Measurements from ENCODE around the gene HPN.

Gene HPN

DNA sequence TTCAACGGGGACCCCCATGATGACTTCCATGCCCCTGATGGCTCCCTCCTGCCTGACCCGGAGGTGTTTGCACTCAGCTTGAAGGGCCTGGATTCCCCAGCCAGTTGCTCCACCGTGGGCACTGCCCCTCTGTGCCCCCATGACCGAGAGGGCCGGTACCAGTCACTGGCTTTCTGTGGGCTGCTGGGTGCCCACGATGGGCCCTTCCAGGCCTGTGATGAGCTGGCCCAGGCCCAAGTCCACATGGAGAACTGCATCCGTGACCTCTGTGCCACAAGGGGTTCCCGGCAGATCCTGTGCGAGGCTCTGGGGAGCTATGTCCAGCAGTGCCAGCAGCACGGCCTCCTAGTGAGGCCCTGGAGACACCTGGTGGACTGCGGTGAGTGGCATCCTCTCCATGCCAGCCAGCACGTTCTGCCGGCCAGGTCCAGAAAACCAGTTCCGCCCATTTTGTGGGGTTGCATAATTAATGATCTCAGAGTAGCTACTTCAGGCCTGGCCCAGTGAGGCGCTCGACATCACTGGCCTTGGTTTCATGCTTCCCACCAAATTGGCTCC lies 39.2 kb downstream of the HPN start:
- in situ Hi-C loops (cut with MboI; ENCODE audit: low sequenced_read_pairs) = no loop called here

DNA sequence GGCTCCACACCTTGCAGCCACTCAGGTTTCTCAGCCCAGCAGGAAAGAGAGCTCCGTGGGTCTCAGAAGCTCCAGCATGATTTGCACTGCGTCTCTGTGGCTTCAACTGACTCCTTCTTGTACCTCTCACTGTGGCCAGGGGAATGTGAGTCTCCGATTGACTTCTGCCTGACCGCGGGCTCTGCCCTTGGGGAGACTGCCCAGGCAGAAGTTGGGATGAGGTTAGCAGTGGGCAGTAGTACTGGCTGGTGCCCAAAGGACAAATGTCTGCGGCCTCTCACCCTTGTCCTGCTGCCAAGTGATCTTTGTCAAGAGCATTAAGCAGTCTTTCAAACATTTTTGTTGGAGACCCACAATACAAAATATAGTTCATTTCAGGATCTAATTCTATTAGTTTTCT lies 39.7 kb downstream of the HPN start:
- in situ Hi-C loops (cut with MboI; ENCODE audit: low sequenced_read_pairs) = no loop called here

DNA sequence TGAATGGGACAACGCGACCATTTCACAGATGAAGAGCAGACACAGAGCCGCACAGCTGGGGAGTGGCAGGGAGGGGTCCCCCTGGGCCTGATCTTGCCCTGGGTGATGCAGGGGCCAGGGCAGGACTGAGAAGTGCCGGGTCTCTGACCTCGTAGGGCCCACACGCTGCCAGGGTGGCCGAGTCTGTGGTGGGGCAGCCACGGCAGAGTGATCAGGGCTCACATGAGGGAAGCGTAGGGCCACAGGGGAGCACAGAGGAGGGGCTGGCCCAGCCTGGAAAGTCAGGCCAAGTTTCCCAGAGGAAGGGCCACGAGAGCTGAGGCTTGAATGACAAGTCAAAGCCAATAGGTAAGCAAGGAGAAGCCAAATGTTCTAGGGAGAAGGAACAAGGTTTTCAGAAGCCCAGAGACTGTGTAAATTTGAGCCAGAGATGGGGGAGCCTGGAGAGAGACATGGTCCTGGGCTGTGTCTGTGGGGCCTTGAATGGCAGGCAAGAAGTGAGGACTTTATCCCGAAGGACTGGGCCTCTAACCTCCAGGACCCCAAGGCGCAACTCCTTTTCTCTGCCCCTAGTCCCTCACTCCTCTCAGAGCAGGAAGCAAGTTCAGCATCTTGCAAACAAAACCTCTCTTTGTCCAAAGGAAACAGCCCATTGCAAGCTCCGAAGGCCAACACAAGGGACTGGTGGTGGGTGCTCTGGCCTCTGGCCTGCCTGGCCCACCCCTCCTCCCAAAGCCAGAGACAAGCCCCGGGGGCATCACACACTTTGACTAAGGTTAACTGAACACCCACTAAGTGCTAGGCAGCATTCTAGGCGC lies 42.4 kb downstream of the HPN start:
- in situ Hi-C loops (cut with MboI; ENCODE audit: low sequenced_read_pairs) = no loop called here

DNA sequence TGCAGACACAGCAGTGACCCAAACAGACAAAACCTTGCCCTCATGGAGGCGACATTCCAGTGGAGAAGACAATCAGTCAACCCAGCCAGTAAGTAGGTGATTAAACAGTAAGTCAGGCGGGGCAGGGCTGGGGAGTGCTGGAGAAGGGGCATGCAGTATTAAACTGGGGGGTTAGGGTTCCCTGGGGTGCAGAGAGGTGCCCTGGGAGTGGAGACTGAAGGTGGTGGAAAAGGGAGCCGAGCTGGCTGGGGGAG lies 42.9 kb downstream of the HPN start:
- in situ Hi-C loops (cut with MboI; ENCODE audit: low sequenced_read_pairs) = no loop called here

DNA sequence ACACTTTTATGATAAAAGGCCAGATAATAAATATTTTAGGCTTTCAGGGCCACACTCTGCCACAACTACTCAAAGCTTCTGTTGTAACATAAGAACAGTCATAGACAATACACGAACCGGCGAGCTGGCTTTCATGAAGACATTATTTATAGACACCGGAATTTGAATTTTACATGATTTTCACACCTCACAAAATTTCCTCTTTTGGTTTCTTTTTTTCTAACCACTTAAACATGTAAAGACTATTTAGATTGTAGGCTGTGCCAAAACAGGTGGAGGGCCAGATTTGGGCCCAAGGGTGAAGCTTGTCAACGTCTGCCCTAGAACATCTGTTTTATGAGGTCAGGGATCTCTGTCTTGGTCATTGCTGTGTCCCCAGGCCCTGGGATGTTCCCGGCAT lies 44.4 kb downstream of the HPN start:
- in situ Hi-C loops (cut with MboI; ENCODE audit: low sequenced_read_pairs) = no loop called here

DNA sequence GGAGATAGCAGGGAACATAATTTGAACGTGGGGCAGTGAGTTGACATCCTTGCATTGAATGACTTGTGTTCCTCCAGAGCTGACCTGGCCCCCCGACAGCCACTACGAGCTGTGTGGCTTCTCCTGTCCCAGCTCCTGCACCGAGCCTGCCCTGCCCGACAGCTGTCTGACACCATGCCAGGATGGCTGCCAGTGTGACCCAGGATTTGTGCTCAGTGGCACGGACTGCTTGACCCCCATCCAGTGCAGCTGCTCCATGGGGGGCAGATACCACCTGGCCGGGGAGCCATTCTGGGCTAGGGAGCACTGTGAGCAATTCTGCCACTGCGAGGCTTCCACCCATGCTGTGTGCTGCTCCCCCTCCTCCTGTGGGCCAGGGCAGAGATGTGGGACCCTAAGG lies 44.9 kb downstream of the HPN start:
- in situ Hi-C loops (cut with MboI; ENCODE audit: low sequenced_read_pairs) = no loop called here

DNA sequence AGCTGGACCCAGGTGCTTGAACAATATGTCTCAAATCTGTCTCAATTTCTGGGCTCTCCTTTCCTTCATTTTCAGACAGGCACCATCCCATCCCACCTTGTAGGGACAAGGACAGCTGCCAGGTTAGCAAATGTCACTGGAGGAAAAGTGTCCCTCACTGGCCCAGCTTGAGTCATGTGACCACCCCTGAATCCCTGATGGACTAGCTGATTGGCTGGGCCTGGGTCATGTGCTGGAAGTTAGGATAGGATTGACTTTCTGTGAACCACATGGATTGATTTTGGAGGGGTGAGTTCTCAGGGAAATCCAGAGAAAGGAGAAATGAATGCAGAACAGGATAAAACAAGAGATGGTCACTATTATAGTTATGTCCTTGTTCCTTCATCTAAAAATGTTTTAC lies 45.9 kb downstream of the HPN start:
- in situ Hi-C loops (cut with MboI; ENCODE audit: low sequenced_read_pairs) = no loop called here

DNA sequence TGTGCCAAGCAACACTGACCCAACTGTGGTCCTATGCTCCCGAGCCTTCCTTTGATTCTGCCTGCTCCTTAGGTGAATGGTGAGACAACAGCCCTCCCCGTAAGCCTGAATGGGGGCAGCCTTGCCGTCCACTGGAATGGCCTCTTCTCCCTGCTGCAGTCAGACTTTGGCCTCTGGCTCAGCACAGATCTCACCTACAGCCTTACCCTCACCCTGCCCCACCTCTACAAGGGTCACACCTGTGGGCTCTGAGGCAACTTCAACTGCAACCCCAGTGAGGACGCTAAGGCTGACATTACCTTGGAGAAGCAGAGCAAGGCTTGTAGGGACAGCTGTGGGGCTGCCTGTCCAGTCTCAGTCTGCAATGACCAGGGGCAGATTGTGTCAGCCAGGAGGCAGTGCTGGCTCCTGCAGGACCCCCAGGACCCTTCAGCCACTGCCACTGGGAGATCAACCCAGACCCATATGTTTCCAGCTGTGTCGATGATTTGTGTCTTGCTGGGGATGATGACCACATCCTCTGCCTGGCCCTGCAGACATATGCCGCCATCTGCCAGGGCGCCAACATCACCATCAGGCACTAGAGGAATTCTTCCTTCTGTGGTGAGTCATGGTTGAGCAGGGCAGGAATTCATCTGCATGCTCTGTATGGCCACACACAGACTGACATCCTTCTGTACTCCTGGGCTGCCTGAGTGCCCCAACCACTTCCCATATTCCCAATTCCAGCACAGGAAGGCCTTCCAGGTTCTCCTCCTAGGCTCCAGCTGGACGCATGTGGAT lies 46.8 kb downstream of the HPN start:
- in situ Hi-C loops (cut with MboI; ENCODE audit: low sequenced_read_pairs) = no loop called here

DNA sequence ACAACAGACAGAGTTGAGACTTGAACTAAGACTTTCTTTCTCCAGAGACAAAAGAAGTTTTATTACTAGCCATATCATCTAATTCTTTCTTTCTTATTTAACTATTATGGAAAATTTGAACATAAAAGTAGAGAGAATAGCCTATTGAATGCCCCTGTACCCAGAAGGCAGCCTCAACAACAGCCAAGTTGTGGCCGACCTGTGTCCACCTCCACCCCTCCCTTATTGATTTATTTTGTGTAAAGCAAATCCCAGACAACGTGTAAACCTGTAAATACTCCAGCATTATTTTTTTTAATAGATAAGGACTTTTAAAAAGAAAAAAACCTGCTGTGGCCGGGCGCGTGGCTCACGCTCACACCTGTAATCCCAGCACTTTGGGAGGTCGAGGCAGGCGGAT lies 48.0 kb downstream of the HPN start:
- in situ Hi-C loops (cut with MboI; ENCODE audit: low sequenced_read_pairs) = no loop called here

DNA sequence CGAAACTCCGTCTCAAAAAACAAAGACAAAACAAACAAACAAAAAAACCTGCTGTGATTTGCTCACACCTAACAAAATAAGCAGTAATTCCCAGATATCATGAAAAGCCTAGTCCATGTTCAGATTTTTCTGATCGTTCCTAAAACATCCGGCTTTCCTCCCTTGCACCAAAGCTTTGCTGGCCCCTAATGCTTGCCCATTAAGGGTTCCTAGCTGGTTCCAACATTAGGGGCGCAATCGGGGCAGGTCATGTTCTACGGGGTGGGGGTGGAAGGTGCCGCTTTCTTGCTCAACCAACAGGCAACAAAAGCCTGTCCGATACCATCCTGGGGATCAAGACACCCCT lies 48.6 kb downstream of the HPN start:
- in situ Hi-C loops (cut with MboI; ENCODE audit: low sequenced_read_pairs) = no loop called here

DNA sequence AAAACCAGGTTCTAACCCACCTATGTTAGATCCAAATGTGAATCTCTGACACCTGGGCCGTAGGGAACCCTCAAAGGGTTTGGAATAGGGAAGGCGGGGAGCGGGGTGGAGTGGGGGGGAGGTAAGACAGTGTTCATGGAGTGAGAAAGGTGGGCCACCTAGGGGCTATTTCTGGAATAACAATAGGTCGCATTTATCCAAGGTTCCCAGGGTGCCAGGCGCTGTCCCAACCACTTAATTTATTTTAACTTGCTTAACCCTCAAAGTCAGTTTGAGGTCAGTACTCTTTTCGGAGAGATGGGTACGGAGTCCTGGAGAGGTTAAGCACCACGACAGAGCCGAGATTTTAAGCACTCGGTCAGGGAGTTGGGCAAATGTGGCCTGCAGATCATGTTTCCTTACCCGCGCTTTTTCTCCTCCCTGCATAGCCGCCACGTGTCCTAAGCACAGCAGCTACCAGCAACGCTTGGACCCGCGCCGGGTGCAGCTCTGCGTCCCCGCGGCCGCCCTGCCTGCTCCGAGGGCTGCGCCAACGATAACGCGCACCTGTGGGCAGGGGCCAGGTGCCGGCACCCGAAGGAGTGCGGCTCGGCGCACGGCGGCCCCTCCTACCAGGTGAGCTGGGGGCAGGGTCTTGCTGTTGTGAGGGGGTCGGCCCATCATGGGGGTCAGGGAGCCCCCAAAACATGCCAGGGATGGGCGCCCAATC lies 49.1 kb downstream of the HPN start:
- in situ Hi-C loops (cut with MboI; ENCODE audit: low sequenced_read_pairs) = no loop called here

DNA sequence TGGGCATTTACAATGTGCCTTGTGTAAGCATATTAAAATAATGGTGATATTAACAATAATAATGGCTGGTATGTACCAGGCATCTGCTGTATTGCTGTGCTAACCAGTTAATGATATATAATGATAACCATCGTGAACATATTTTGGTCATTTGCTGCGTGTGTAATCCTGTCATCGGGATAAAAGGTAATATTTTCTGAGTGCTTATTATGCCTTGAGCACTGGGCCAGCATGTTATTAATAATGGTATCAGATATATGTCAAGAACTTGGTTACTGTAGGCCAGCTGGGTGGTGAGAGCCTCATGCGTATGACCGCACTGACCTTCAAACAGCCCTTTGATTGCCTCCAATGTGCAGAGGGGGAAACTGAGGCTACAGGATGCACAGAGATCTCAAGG lies 51.9 kb downstream of the HPN start:
- in situ Hi-C loops (cut with MboI; ENCODE audit: low sequenced_read_pairs) = no loop called here

DNA sequence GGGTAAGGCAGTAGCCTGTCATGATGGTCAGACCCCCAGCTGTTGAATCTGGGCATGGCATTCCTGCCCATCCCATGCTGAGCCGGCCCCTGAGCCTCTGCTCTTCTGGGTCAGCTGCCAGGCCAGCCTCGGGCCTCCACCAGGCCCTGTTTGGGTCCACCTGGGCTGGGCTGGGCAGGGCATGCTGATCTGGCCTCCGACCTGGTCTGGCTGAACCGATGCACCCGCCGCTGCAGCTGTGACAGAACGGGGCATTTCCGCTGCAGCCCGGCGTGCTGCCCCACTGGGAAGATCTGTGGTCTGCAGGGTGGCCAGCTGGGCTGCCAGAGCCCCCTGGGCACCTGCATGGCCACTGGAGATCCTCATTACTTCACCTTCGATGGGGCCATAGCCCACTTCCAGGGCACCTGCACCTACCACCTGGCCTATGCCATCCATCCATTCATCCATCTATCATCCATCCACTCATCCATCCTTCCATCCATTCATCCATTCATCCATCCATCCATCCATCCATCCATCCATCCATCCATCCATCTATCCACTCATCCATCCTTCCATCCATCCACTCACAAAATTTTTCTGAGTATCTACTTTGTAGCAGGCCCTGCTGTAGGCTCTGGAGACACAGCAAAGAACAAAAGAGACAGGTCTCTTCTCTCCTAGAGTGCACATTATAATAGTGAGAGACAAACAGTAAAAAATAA lies 52.6 kb downstream of the HPN start:
- in situ Hi-C loops (cut with MboI; ENCODE audit: low sequenced_read_pairs) = no loop called here

DNA sequence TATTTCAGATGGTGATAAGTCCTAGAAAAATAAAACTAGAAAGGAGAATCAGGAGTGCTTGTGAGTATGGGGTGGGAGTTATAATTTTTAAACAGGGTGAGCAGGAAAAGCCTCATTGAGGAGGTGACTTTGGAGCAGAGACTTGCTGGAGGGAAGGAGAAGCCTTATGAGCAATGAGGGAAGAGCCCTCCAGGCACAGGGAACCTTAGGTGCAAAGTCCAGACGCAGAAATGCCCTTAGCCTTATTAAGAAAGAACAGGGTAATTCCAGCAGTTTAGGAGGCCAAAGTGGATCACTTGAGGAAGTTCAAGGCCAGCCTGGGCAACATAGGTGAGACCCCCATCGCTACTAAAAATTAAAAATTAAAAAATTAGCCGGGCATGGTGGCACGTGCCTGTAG lies 53.1 kb downstream of the HPN start:
- in situ Hi-C loops (cut with MboI; ENCODE audit: low sequenced_read_pairs) = no loop called here

DNA sequence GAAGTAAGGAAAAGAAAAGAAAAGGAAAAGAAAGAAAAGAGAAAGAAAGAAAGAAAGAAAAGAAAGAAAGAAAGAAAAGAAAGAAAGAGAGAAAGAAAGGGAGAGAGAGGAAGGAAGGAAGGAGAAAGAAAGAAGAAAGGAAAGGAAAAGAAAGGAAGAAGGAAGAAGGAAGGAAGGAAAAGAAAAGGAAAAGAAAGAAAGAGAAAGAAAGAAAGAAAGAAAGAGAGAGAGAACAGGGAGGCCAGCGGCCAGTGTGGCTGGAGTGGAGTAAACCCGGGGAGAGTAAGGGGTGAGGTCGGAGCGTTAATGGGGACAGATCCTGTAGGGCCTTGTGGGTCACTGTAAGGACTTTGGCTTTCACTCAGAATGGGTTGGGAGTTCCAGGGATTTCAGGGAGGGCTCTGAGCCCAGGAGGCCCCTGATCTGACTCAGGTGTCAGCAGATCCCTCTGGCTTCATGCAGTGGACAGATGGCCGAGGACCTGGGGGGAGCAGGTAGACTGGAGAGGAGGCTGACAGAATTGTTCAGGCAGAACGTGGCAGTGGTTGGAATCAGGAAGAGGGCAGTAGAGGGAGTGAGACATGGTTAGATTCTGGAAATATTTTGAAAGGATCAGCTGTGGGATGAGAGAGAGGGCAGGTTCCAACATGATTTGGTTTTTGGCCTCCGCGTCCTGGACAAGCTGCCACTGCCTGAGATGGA lies 54.3 kb downstream of the HPN start:
- in situ Hi-C loops (cut with MboI; ENCODE audit: low sequenced_read_pairs) = no loop called here

DNA sequence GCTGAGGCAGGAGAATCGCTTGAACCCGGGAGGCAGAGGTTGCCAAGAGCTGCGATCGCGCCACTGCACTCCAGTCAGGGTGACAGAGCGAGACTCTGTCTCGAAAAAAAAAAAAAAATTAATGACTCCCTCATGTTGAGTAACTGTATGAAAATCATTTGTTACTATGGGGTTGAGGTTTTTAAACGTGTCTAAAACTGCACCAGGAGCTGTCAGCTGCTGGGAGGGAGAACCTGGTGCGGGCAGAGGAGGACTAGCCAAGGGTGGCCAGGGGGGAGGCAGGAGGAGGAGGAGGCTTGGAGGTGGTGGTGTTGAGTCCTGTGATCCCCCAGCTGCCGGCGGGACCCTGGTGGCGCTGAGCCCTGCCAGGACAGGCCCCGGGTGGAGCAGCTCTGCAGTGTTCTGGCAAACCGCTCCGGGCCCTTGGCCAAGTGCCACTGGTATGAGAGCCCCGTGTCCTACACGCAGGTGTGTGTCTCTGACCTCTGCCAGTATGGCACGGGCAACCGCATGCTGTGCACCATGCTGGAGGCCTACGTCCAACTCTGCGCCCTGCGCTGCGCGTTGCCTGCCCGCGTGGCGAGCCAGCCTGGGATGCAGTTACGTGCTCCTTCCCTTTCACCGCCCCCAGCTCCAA lies 57.0 kb downstream of the HPN start:
- in situ Hi-C loops (cut with MboI; ENCODE audit: low sequenced_read_pairs) = no loop called here

DNA sequence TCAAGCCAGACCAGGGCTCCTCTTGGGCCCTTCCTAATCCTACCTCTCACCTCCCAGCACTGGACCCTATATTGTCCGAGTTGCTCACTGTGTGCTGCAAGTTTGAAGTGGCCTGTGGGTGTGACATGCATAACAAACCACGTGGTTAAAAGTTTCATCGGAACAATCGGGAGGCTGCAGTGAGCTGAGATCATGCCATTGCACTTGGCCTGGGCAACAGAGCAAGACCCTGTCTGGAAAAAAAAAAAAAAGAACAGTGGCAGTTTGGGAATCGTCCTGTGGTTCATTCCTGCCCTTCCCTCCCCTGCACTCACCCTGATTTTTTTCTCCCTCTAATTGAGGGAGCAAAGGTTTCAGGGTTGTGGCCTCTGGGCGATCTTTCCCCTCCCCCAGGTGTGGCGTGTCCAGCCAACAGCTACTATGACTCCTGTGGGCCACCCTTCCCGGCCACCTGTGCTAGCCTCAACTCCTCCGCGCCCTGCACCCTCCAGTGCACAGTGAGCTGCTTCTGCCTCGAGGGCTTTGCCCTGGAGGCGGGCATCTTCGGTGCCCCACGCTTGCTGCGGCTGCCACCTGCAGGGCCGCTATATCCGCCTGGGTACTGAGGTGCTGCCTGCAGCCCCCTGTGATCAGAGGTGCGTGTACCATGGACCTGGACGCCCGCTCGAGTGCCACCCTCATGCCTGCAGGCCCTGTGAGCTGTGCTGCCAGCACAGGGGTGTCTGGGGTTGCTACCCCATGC lies 57.8 kb downstream of the HPN start:
- in situ Hi-C loops (cut with MboI; ENCODE audit: low sequenced_read_pairs) = no loop called here

DNA sequence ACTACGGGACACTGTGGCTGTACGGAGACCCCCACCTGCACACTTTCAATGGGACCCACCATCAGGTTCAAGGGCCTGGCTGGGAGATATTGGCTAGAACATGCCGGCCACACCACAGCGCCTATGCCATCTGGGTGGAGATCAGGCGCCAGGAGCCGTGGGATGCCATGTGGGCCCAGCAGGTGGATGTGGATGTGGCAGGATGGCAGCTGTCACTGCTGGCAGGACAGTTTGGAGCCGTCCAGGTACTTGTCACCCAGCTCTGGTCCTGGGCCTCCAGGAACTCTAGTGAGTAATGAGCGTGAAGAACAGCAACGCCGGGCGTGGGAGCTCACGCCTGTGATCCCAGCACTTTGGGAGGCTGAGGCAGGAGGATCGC lies 58.4 kb downstream of the HPN start:
- in situ Hi-C loops (cut with MboI; ENCODE audit: low sequenced_read_pairs) = no loop called here
